Activated effector memory CD4-positive, alpha-beta T cell treated with Interleukin-2 at 50 U/mL for 16 hours (primary cell): ENCODE results near the gene PPP5C.
"Not testable (repeated sequence)": the region's sequence is repeated elsewhere in the genome, so short reads cannot be mapped to it uniquely, and the experiment has no call there.

Source experiments
- DNase-seq: peaks from one replicate; pipeline ENCODE4 v3.0.0-alpha.2; 2020

Gene PPP5C

DNA sequence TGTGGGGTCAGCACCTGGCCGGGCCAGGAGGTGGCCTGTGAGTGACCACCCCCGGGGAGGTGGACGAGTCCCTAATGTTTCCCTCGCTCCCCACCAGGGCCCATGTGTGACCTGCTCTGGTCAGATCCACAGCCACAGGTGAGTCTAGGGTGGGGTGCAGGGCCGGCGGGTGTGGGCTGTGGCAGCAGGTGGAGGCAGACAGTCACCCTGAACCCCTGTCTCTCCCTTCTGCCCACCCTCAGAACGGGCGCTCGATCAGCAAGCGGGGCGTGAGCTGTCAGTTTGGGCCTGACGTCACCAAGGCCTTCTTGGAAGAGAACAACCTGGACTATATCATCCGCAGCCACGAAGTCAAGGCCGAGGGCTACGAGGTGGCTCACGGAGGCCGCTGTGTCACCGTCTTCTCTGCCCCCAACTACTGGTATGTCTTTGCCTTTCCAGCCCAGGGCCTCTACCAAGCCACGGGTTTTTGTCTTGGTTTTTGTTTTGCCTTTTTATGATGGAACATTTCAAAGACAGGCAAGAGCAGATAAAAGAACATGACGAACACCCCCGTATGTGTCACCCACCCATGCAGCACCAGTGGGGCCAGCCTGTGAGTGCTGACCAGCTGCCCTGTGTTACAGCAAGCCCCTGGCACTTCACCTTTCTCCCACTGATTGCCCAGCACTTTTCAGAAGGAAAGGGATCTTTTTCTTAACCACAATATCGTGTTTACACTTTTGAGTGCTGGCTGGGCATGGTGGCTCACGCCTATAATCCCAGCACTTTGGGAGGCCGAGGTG is 41.6 kb downstream of the PPP5C start:
- no peak for DNase-seq

DNA sequence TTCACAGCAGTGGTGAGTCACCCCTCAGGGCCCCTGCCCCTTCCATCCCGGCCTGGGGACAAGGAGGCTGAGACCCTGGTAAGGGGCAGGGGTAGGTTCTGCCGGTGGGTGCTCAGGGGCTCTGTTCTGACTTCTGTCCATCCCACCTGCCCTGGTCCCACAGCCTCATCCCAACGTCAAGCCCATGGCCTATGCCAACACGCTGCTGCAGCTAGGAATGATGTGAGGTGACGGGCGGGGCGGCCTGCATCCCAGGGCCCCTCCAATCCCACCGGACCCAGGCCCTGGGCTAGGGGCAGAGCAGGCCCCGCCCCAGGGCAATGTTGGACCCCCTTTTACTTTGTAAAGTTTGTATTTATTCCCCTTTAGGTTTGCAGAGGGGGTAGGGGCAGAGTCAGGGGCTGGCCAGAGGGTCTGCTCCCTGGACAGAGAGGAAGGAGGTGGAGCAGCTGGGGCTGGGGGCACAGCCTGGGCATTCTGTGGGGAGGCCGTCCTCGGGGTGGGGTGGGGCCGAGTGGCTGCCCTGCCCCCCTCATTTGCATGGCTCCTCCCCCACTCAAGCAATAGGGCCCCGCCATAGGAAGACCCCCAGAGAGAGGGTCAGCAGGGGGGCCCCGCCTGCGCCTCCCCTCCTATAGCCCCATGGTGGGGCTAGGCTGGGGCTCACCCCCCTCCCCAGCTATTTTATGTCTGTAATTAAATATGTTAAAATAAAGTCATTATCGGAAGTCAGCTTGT is 43.4 kb downstream of the PPP5C start:
- no peak for DNase-seq

DNA sequence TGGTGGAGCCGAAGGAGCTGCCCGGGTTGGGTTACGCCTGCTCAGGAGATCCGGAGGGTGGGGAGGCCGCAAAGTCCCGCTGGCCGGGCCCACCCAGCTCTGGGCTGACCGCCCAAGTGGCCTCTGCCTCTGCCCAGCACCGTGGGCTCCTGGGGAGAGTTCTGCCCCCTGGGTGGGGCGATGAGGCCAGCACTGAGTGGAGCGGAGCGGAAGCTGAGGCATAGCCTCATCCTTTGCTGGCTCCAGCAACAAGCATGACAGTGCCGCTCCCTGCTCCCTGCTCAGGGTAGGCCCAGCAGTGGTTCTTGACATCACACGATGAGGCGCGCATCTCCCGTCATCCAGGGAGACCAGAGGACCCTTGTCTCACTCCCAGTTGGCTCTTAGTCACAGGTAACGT is 44.0 kb downstream of the PPP5C start:
- no peak for DNase-seq

GRCh38 chr19:46391296-46392251 is 44.7 kb downstream of the PPP5C start:
- DNase-seq: no peak

- DNase-seq: no peak
Measured at GRCh38 chr19:46392252-46392801, 45.4 kb downstream of the PPP5C start.

GRCh38 chr19:46392837-46393236 is 46.0 kb downstream of the PPP5C start:
- DNase-seq: no peak

- no peak for DNase-seq
Measured at GRCh38 chr19:46393456-46394401, 46.8 kb downstream of the PPP5C start.

- DNase-seq: no peak
Measured at GRCh38 chr19:46394402-46394797, 47.5 kb downstream of the PPP5C start.

GRCh38 chr19:46397801-46398479 is 51.1 kb downstream of the PPP5C start:
- not testable (repeated sequence) for DNase-seq

DNA sequence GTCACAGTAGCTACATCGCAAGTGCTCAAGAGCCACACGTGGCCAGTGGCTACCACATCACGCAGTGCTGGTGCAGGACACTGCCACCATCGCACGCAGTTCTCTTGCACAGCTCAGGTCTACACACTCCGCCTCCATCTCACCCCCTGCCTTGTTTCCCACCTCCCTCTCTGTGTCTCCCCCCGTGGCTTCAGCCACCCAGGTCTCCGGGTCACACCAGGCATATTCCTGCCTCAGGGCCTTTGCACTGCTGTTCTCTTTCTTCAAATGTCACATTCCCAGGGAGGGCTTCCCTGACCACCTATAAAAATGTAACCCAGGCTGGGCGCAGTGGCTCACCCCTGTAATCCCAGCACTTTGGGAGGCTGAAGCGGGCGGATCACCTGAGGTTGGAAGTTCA is 55.8 kb downstream of the PPP5C start:
- DNase-seq: no peak

- no peak for DNase-seq
Measured at GRCh38 chr19:46404055-46404752, 57.3 kb downstream of the PPP5C start.

DNA sequence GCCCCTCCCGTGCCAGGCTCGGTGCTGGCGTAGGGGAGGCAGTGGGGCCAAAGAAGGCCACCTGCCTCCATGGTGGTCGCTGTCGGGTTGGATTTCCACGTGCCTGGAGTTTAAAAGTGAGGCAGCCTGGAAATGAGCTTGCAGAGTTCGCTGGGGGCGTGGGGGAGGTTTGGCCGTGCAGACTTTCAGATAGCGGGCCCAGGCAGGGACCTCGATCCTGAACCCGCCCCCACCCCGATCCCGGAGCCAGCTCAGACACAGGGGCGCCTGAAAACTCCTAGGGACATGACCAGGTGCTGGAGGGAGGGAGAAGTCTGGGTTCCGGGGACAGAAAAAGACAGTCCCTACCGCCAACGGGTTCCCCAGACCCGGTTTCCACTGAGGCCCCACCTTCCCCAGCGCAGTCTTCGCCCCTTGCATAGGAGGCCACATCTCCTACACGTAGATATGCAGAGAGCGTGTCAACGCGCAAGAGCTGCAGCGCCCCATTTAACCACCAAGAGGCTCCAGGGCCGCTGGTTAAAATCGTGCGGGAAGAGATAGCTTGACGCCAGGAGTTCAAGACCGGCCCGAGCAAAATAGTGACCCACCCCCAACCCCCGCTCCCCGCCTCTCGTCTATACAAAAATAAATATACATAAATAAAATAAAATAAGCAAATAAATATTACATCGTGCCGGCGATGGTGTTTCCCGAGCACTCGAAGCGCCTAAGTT is 58.0 kb downstream of the PPP5C start:
- DNase-seq: no peak

DNA sequence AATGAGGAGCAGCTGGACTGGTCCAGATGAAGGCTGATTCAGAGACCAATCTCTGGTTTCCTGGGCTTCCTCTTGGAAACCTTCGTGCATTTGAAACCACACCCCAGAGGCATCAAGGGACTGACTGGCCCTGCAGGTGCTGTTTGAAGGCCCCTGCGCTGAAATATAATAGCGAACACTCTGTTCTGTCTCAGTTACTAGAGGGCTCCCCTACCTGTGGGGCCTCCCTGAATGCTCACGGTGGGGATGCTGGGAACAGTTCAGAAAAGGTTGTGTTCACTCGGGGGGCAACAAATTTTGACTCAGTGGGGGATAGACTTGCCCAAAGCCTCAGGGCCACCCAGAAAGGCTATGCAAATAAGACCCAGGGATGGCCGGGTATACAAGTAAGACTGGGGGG is 60.1 kb downstream of the PPP5C start:
- DNase-seq: no peak

GRCh38 chr19:46407856-46408663 is 61.2 kb downstream of the PPP5C start:
- no peak for DNase-seq

DNA sequence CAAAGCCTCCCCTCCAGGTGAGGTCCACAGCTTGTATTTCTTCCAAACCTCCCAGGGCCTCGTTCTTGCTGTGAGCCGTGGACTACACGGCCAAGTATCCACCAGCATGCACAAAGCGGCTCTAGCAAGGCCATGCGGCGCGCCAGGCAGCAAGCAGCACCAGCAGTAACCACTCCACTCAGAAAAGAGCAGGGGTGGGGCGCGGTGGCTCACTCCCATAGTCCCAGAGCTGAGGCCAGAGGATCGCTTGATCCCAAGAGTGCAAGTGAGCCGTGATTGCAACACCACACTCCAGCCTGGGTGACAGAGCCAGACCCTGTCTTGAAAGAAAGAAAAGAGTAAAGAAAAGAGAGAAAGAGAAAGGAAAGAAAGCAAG is 61.8 kb downstream of the PPP5C start:
- no peak for DNase-seq

GRCh38 chr19:46409191-46409590 is 62.3 kb downstream of the PPP5C start:
- no peak for DNase-seq

GRCh38 chr19:46410205-46411087 is 63.6 kb downstream of the PPP5C start:
- no peak for DNase-seq
